ENCODE measurements around the gene FANCI.

The FANCI gene

GRCh38 chr15:89341316-89342005, 97.7 kb downstream of the FANCI start:
- in situ Hi-C loops (cut with HindIII; ENCODE audit: low sequenced_read_pairs) = no loop called here
- DNase-seq (ENCODE audit: low read depth) = no peak
- H3K4me3 ChIP-seq (ENCODE audit: low read depth, low read length) = no peak overlapping the region
- no peak for TF ChIP-seq CTCF (IDR thresholded peaks at IDR 0.05; ENCODE audit: low read depth, low read length, missing control alignments)

GRCh38 chr15:89342840-89343239, 99.1 kb downstream of the FANCI start:
- in situ Hi-C loops (cut with HindIII; ENCODE audit: low sequenced_read_pairs) = no loop called here
- no peak for TF ChIP-seq CTCF (IDR thresholded peaks at IDR 0.05; ENCODE audit: low read depth, low read length, missing control alignments)
- no peak overlapping the region for H3K4me3 ChIP-seq (ENCODE audit: low read depth, low read length)
- DNase-seq (ENCODE audit: low read depth) = no peak

GRCh38 chr15:89345248-89345647, 101.5 kb downstream of the FANCI start:
- no peak for DNase-seq (ENCODE audit: low read depth)
- no peak overlapping the region for H3K4me3 ChIP-seq (ENCODE audit: low read depth, low read length)
- in situ Hi-C loops (cut with HindIII; ENCODE audit: low sequenced_read_pairs) = no loop called here
- no peak for TF ChIP-seq CTCF (IDR thresholded peaks at IDR 0.05; ENCODE audit: low read depth, low read length, missing control alignments)

DNA sequence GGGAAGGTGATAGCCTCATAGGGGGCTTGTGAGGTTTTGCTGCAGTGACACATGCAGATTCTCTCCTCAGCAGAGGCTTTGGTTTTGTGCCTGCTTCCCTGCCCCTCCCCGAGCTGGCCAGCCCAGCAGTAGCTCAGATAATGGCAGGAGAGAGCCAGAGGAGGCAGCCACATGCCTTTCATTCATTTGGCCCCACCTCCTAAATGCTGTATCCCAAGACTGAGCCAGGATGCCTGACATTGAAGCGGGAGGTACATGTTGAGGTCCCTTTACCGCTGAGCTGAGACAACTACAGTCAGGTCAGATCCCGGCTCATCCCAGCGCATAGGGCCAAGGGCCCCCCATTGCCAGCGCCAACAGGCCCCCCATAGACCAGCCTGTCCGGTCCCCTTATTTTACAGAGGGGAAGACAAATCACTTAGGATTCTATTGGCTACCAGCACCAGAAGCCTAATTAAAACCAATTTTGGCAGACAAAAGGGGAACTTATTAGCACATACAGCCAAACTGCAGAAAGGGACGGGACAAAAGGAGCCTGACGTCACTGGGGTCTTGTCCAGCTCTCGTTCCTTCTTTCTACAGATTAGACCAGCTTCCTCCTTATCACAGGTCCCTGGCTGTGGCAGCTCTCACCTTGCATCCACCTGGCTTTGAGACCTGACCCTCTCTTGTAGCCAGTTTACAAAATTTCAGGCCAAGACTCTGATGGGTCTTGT, 102.9 kb downstream of the FANCI start:
- TF ChIP-seq CTCF (IDR thresholded peaks at IDR 0.05; ENCODE audit: low read depth, low read length, missing control alignments) = no peak
- in situ Hi-C loops (cut with HindIII; ENCODE audit: low sequenced_read_pairs) = no loop called here
- no peak overlapping the region for H3K4me3 ChIP-seq (ENCODE audit: low read depth, low read length)
- no peak for DNase-seq (ENCODE audit: low read depth)

- H3K4me3 ChIP-seq (ENCODE audit: low read depth, low read length) = no peak overlapping the region
- TF ChIP-seq CTCF (IDR thresholded peaks at IDR 0.05; ENCODE audit: low read depth, low read length, missing control alignments) = no peak
- in situ Hi-C loops (cut with HindIII; ENCODE audit: low sequenced_read_pairs) = no loop called here
- DNase-seq (ENCODE audit: low read depth) = no peak
Observed at GRCh38 chr15:89349206-89349558, 105.4 kb downstream of the FANCI start.

DNA sequence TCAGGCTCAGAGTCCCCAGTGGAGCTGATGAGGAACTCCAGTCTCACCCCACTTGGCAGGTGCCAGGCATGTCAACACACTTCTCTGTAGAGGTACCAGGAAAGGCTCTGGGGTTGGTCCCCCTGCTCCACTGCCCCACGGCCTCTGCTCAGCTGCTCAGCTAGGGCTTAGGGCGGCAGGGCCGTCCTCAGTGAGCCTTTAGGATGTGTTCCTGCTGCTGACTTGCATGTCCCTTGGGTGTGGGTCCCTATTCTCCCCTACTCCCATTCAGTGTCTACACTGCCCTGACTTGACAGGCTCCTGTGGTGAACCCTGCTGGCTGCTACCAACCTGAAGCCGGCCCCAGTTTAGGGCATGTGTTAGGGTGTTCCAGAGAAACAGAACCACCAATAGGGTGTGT, 108.7 kb downstream of the FANCI start:
- in situ Hi-C loops (cut with HindIII; ENCODE audit: low sequenced_read_pairs) = no loop called here
- H3K4me3 ChIP-seq (ENCODE audit: low read depth, low read length) = no peak overlapping the region
- no peak for TF ChIP-seq CTCF (IDR thresholded peaks at IDR 0.05; ENCODE audit: low read depth, low read length, missing control alignments)
- no peak for DNase-seq (ENCODE audit: low read depth)
